A673 (cell line): ENCODE measurements around the gene MARK2.

Experiments
- EZH2 ChIP-seq: fragments of 200-600 bp; sonication (generic); IDR thresholded peaks from 2 replicates; pipeline ENCODE4 v1.6.1; 2017; ENCODE audit warnings: borderline replicate concordance, low read depth, mild to moderate bottlenecking, mixed read lengths, antibody characterized with exemption, low read length; ENCODE audit not compliant: poor library complexity, severe bottlenecking
- TF ChIP-seq, protein P1 (sequence below): fragments of 300-800, 200-600 bp; sonication (generic); conservative IDR thresholded peaks from 2 replicates; pipeline ENCODE4 v1.5.1; 2017; ENCODE audit warnings: low read depth, mild to moderate bottlenecking, antibody characterized with exemption, low read length, moderate library complexity, mixed read lengths

DNA sequence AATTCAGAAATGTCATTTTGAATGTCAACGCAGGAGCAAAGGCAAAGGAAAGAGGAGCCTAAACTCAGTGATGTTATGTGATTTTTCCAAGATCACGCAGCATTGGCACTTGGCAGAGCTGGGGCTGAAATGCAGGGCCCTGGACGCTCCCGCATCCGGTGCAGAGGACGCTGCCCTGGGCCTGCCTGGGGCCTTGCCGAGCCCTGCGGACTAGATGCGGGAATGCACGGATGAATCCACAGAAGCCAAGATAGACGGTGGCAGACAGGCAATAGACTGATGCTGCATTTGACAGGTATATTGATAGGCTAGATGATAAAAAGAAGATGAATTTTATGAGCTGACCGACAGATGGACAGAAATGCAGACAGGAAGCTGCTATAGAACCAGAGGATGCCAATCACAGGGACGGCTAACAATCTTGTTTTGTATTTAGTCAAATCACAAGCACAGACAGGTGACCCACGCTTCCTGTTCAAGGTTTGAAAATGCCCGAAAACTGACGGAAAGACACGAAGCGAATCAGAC, 696 bp upstream of the MARK2 start:
- TF ChIP-seq, protein P1, sequence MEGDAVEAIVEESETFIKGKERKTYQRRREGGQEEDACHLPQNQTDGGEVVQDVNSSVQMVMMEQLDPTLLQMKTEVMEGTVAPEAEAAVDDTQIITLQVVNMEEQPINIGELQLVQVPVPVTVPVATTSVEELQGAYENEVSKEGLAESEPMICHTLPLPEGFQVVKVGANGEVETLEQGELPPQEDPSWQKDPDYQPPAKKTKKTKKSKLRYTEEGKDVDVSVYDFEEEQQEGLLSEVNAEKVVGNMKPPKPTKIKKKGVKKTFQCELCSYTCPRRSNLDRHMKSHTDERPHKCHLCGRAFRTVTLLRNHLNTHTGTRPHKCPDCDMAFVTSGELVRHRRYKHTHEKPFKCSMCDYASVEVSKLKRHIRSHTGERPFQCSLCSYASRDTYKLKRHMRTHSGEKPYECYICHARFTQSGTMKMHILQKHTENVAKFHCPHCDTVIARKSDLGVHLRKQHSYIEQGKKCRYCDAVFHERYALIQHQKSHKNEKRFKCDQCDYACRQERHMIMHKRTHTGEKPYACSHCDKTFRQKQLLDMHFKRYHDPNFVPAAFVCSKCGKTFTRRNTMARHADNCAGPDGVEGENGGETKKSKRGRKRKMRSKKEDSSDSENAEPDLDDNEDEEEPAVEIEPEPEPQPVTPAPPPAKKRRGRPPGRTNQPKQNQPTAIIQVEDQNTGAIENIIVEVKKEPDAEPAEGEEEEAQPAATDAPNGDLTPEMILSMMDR, result no peak
- TF ChIP-seq EZH2, result no peak
